Ascending aorta (tissue), 2 donors: ENCODE results near the gene LTBR. TPM values are rescaled to one million over a fixed set of nuclear protein-coding genes. Genes with fewer than 3 reads are reported as not detected.

Experiments used
- DNase-seq, 2 donors: peaks; one replicate each; pipeline ENCODE4 v3.0.0-alpha.2; 2019; ENCODE audit warnings: low spot score in 2 of 2
- H3K27ac ChIP-seq, 2 donors: fragments of 200-600 bp; sonication (generic); one replicate each; pipeline ENCODE4 v1.5.1; 2016 to 2017; ENCODE audit warnings: mild to moderate bottlenecking in 1 of 2
- H3K27me3 ChIP-seq: fragments of 200-600 bp; sonication (generic); one replicate; pipeline ENCODE4 v1.5.1; 2017
- H3K36me3 ChIP-seq, 2 donors: fragments of 200-600 bp; sonication (generic); one replicate each; pipeline ENCODE4 v1.5.1; 2016
- H3K4me1 ChIP-seq, 2 donors: fragments of 200-600 bp; sonication (generic); one replicate each; pipeline ENCODE4 v1.5.1; 2016 to 2017; ENCODE audit warnings: mild to moderate bottlenecking in 1 of 2
- H3K4me3 ChIP-seq, 2 donors: fragments of 200-600 bp; sonication (generic); one replicate each; pipeline ENCODE4 v1.5.1; 2016 to 2017; ENCODE audit warnings: mild to moderate bottlenecking in 1 of 2
- H3K9me3 ChIP-seq, 2 donors: fragments of 200-600 bp; sonication (generic); one replicate each; pipeline ENCODE4 v1.5.1; 2016
- intact Hi-C: fragments of 100-400 bp; cut with DNase I; formaldehyde crosslinking; loops from one replicate; pipeline ENCODE4 v1.15.1; 2023
- total RNA-seq: library from RNA; depleted of rRNA; stranded (reverse); fragments of >200 nt; gene quantifications from one replicate; pipeline ENCODE4 v1.1.0, GENCODE V29; 2016
- TF ChIP-seq, protein P1 (sequence below), 3 experiments: fragments of 200-600 bp in 2 of 3; fragments of 450-650 bp in 1 of 3; sonication (generic) in 2 of 3; IDR thresholded peaks; one replicate each; pipeline ENCODE4 v1.5.1; 2016 to 2019; ENCODE audit warnings: antibody characterized with exemption in 3 of 3, mild to moderate bottlenecking in 1 of 3, moderate library complexity in 1 of 3

Gene LTBR
- total RNA-seq, 1 donor from 2014 or later: 284 TPM

DNA sequence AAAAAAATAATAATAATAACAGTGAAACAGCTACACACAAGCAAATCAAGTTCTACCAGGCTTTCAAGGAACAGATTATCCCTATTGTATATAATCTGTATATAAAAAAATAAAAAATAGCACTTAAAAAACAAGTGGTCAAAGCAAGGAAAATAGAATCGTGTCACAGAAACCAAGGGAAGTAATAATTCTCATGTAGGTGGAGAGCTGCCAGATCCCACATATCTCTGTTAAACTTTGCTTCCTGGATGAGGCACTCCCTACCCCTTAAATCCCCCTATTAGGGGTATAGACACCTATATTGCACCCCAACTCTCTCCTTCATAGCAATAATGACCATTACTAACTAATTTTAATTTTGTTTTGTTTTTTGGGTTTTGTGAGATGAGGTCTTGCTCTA is 56.4 kb downstream of the LTBR start:
- Histone ChIP-seq H3K9me3 (no peaks in the 10 kb centered on the region), H3K27me3 (no peaks in the 10 kb centered on the region), H3K27ac (no peak overlapping the region), H3K4me3 (no peak overlapping the region), H3K36me3 (peaks cover 11 to 24% of the 10 kb centered on the region in 2 donors), H3K4me1 (no peaks in the 10 kb centered on the region)
- intact Hi-C loops: no loop called here
- TF ChIP-seq, protein P1, sequence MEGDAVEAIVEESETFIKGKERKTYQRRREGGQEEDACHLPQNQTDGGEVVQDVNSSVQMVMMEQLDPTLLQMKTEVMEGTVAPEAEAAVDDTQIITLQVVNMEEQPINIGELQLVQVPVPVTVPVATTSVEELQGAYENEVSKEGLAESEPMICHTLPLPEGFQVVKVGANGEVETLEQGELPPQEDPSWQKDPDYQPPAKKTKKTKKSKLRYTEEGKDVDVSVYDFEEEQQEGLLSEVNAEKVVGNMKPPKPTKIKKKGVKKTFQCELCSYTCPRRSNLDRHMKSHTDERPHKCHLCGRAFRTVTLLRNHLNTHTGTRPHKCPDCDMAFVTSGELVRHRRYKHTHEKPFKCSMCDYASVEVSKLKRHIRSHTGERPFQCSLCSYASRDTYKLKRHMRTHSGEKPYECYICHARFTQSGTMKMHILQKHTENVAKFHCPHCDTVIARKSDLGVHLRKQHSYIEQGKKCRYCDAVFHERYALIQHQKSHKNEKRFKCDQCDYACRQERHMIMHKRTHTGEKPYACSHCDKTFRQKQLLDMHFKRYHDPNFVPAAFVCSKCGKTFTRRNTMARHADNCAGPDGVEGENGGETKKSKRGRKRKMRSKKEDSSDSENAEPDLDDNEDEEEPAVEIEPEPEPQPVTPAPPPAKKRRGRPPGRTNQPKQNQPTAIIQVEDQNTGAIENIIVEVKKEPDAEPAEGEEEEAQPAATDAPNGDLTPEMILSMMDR (IDR thresholded peaks at IDR 0.05): no peak
- DNase-seq: no peak

Other genes starting within 250 kb of the LTBR start
- gene CD9, start 183.8 kb upstream of the LTBR start, total RNA-seq: 181 TPM
- not detected for gene PLEKHG6, start 73.5 kb upstream of the LTBR start, total RNA-seq
- 528 TPM for gene TNFRSF1A, start 42.1 kb upstream of the LTBR start, total RNA-seq
- 14.3 TPM for gene SCNN1A, start 8.6 kb upstream of the LTBR start, total RNA-seq
- not detected for gene CD27, start 60.8 kb downstream of the LTBR start, total RNA-seq
- gene TAPBPL, start 67.9 kb downstream of the LTBR start, total RNA-seq: 16.8 TPM
- 17.1 TPM for gene VAMP1, start 86.5 kb downstream of the LTBR start, total RNA-seq
- gene MRPL51, start 109.1 kb downstream of the LTBR start, total RNA-seq: 112 TPM
- 11.7 TPM for gene NCAPD2, start 109.9 kb downstream of the LTBR start, total RNA-seq
- 3,445 TPM for gene GAPDH, start 150.4 kb downstream of the LTBR start, total RNA-seq
- gene IFFO1, start 171.9 kb downstream of the LTBR start, total RNA-seq: 35.0 TPM
- 77.4 TPM for gene NOP2, start 184.1 kb downstream of the LTBR start, total RNA-seq
- gene CHD4, start 223.2 kb downstream of the LTBR start, total RNA-seq: 185 TPM